NCI-H1048 (cell line): ENCODE measurements around the gene RTN4RL2.
"Not testable (repeated sequence)": the region's sequence is repeated elsewhere in the genome, so short reads cannot be mapped to it uniquely, and the experiment has no call there.

Source experiments
- DNase-seq: peaks from one replicate; lab custom pipeline; 2025; lab: John Stamatoyannopoulos, UW

The RTN4RL2 gene

GRCh38 chr11:57432714-57433163 lies 27.6 kb upstream of the RTN4RL2 start:
- no peak for DNase-seq

GRCh38 chr11:57434640-57435546 lies 25.4 kb upstream of the RTN4RL2 start:
- no peak for DNase-seq

GRCh38 chr11:57436031-57436430 lies 24.3 kb upstream of the RTN4RL2 start:
- DNase-seq: no peak

- DNase-seq: no peak
These were observed 21.7 kb upstream of the RTN4RL2 start for GRCh38 chr11:57438345-57439285.

- DNase-seq: no peak
These were observed 20.5 kb upstream of the RTN4RL2 start for GRCh38 chr11:57439786-57440185.

- no peak for DNase-seq
These were observed 19.4 kb upstream of the RTN4RL2 start for GRCh38 chr11:57440744-57441414.

GRCh38 chr11:57444362-57445121 lies 15.8 kb upstream of the RTN4RL2 start:
- no peak for DNase-seq

- not testable (repeated sequence) for DNase-seq
These were observed 15.3 kb upstream of the RTN4RL2 start for GRCh38 chr11:57445122-57445394.

- no peak for DNase-seq
These were observed 14.3 kb upstream of the RTN4RL2 start for GRCh38 chr11:57446055-57446454.

- DNase-seq: no peak
These were observed 6.7 kb upstream of the RTN4RL2 start for GRCh38 chr11:57453543-57454177.

GRCh38 chr11:57456960-57457642 lies 3.2 kb upstream of the RTN4RL2 start:
- peak; percentile 41 for DNase-seq

GRCh38 chr11:57457643-57458023 lies 2.7 kb upstream of the RTN4RL2 start:
- DNase-seq: no peak

GRCh38 chr11:57458060-57458409 lies 2.3 kb upstream of the RTN4RL2 start:
- DNase-seq: no peak

- no peak for DNase-seq
These were observed 1.7 kb upstream of the RTN4RL2 start for GRCh38 chr11:57458410-57459163.

GRCh38 chr11:57459164-57460021 lies 935 bp upstream of the RTN4RL2 start:
- no peak for DNase-seq

- DNase-seq: no peak
These were observed 726 bp downstream of the RTN4RL2 start for GRCh38 chr11:57460758-57461749.

- DNase-seq: no peak
These were observed 1.6 kb downstream of the RTN4RL2 start for GRCh38 chr11:57461841-57462489.
